H1 (cell line): ENCODE results near the gene RCE1. TPM values are rescaled to one million over a fixed set of nuclear protein-coding genes. Genes with fewer than 3 reads are reported as not detected.

ENCODE experiments used
- CTCF ChIA-PET: fragments of 300-600 bp; sonication (Branson Sonifier 250); formaldehyde crosslinking; loops from one replicate; lab custom pipeline; 2021; ENCODE audit not compliant: partially characterized antibody; lab: Charles Lee
- POLR2A ChIA-PET: fragments of 300-600 bp; sonication (Branson Sonifier 250); formaldehyde crosslinking; loops from one replicate; lab custom pipeline; 2021; ENCODE audit warnings: inconsistent platforms; ENCODE audit not compliant: partially characterized antibody; lab: Charles Lee
- DNase-seq, 2 experiments: peaks; one replicate each; pipeline versions ENCODE4 v3.0.0 to v3.0.0-alpha.2; 2010 to 2022; ENCODE audit warnings: low spot score in 2 of 2, low read depth in 1 of 2, mixed read lengths in 1 of 2
- FAIRE-seq: peaks from 2 replicates; lab custom pipeline; 2011; peaks lifted over from hg19 to GRCh38; lab: Jason Lieb, UNC
- H2AFZ ChIP-seq: 2 replicates; pipeline ENCODE4 v1.8.1; 2012; ENCODE audit warnings: low read length, inconsistent platforms
- H2AK5ac ChIP-seq: 2 replicates; pipeline ENCODE4 v1.6.1; 2013; ENCODE audit warnings: low read depth, low read length
- H2BK120ac ChIP-seq: replicated peaks from 2 replicates; pipeline ENCODE3; 2013; ENCODE audit warnings: low read depth, low read length, inconsistent platforms
- H2BK12ac ChIP-seq: 2 replicates; pipeline ENCODE4 v1.6.1; 2013; ENCODE audit warnings: low read depth, low read length
- H2BK15ac ChIP-seq: 2 replicates; pipeline ENCODE4 v1.6.1; 2013; ENCODE audit warnings: low read length
- H2BK20ac ChIP-seq: 2 replicates; pipeline ENCODE4 v1.6.1; 2013; ENCODE audit warnings: low read length
- H2BK5ac ChIP-seq: 2 replicates; pipeline ENCODE4 v1.6.1; 2013; ENCODE audit warnings: low read depth, low read length
- H3K14ac ChIP-seq: 2 replicates; pipeline ENCODE4 v1.6.1; 2013; ENCODE audit warnings: inconsistent platforms; ENCODE audit not compliant: insufficient read length
- H3K18ac ChIP-seq: 2 replicates; pipeline ENCODE4 v1.6.1; 2013; ENCODE audit warnings: low read length; ENCODE audit errors: extremely low read depth
- H3K23ac ChIP-seq: 2 replicates; pipeline ENCODE4 v1.6.1; 2013; ENCODE audit warnings: inconsistent platforms; ENCODE audit not compliant: insufficient read length
- H3K23me2 ChIP-seq: 2 replicates; pipeline ENCODE4 v1.6.1; 2013; ENCODE audit warnings: low read depth, low read length
- H3K27ac ChIP-seq: 2 replicates; pipeline ENCODE4 v1.6.1; 2011; ENCODE audit warnings: low read depth, low read length, inconsistent platforms
- H3K27me3 ChIP-seq, 4 experiments: replicated peaks in 1 of 4; 1 replicate in 1 of 4; 2 replicates in 3 of 4; pipeline versions ENCODE4 v1.6.1 to v1.8.1; 2011 to 2013; ENCODE audit warnings: low read length in 3 of 4, mild to moderate bottlenecking in 3 of 4, inconsistent platforms in 2 of 4, mixed read lengths in 2 of 4, moderate library complexity in 1 of 4; ENCODE audit not compliant: control insufficient read depth in 3 of 4, insufficient read depth in 3 of 4; ENCODE audit errors: extremely low read depth in 1 of 4
- H3K36me3 ChIP-seq, 4 experiments: 2 replicates each; pipeline versions ENCODE4 v1.6.1 to v1.8.1; 2011 to 2013; ENCODE audit warnings: mild to moderate bottlenecking in 4 of 4, low read length in 3 of 4, moderate library complexity in 2 of 4, control low read depth in 1 of 4, inconsistent platforms in 1 of 4; ENCODE audit not compliant: insufficient read depth in 4 of 4, control insufficient read depth in 2 of 4
- H3K4ac ChIP-seq: replicated peaks from 2 replicates; pipeline ENCODE3; 2013; ENCODE audit warnings: low read length, low read depth, mixed read lengths, inconsistent platforms; ENCODE audit not compliant: insufficient read length
- H3K4me1 ChIP-seq, 4 experiments: replicated peaks in 1 of 4; 1 replicate in 1 of 4; 2 replicates in 3 of 4; pipeline versions ENCODE4 v1.6.1 to v1.8.1; 2011 to 2013; ENCODE audit warnings: low read length in 3 of 4, inconsistent platforms in 2 of 4, mixed read lengths in 1 of 4; ENCODE audit not compliant: insufficient read depth in 4 of 4, control insufficient read depth in 3 of 4
- H3K4me2 ChIP-seq, 2 experiments: 2 replicates each; pipeline versions ENCODE4 v1.6.1 to v1.8.1; 2011 to 2013; ENCODE audit warnings: low read depth in 2 of 2, low read length in 2 of 2, control low read depth in 1 of 2, inconsistent platforms in 1 of 2, mild to moderate bottlenecking in 1 of 2; ENCODE audit not compliant: insufficient read depth in 1 of 2
- H3K4me3 ChIP-seq, 4 experiments: fragments of 200-600, 300-600 bp in 1 of 4; sonication (generic), shearing (Covaris generic), sonication (Bioruptor Twin) in 1 of 4; 2 replicates each; pipeline versions ENCODE4 v1.5.1 to v1.8.1; 2011 to 2016; ENCODE audit warnings: low read length in 4 of 4, low read depth in 3 of 4, control low read depth in 2 of 4, inconsistent platforms in 2 of 4, mild to moderate bottlenecking in 2 of 4, mixed read lengths in 1 of 4, moderate library complexity in 1 of 4; ENCODE audit not compliant: insufficient read depth in 2 of 4; ENCODE audit errors: extremely low read depth in 1 of 4
- H3K56ac ChIP-seq: replicated peaks from 2 replicates; pipeline ENCODE3; 2013; ENCODE audit warnings: low read depth, mild to moderate bottlenecking, mixed read lengths, low read length, inconsistent platforms; ENCODE audit not compliant: insufficient read length
- H3K79me1 ChIP-seq: 2 replicates; pipeline ENCODE4 v1.6.1; 2013; ENCODE audit warnings: low read depth, low read length, control low read depth
- H3K79me2 ChIP-seq, 2 experiments: 2 replicates each; pipeline versions ENCODE4 v1.6.1 to v1.8.1; 2012 to 2013; ENCODE audit warnings: low read length in 2 of 2, mild to moderate bottlenecking in 2 of 2, inconsistent platforms in 1 of 2; ENCODE audit not compliant: insufficient read depth in 2 of 2, control insufficient read depth in 1 of 2
- H3K9ac ChIP-seq, 4 experiments: replicated peaks in 1 of 4; 1 replicate in 1 of 4; 2 replicates in 3 of 4; pipeline versions ENCODE4 v1.6.1 to v1.8.1; 2011 to 2013; ENCODE audit warnings: low read depth in 3 of 4, low read length in 3 of 4, control low read depth in 2 of 4, mild to moderate bottlenecking in 2 of 4, moderate library complexity in 2 of 4, inconsistent platforms in 1 of 4; ENCODE audit errors: extremely low read depth in 1 of 4
- H3K9me3 ChIP-seq, 2 experiments: 2 replicates each; pipeline versions ENCODE4 v1.6.1 to v1.8.1; 2012 to 2013; ENCODE audit warnings: mild to moderate bottlenecking in 2 of 2, moderate library complexity in 2 of 2, control low read depth in 1 of 2, inconsistent platforms in 1 of 2, low read depth in 1 of 2, low read length in 1 of 2, mixed read lengths in 1 of 2; ENCODE audit not compliant: insufficient read depth in 2 of 2
- H4K20me1 ChIP-seq, 2 experiments: replicated peaks in 1 of 2; 2 replicates each; pipeline versions ENCODE3 to v1.8.1; 2011 to 2013; ENCODE audit warnings: inconsistent platforms in 2 of 2, low read length in 2 of 2, mild to moderate bottlenecking in 1 of 2; ENCODE audit not compliant: insufficient read depth in 2 of 2, control insufficient read depth in 1 of 2
- H4K5ac ChIP-seq: 2 replicates; pipeline ENCODE4 v1.6.1; 2013; ENCODE audit warnings: low read length, low read depth, mixed read lengths, inconsistent platforms; ENCODE audit not compliant: insufficient read length
- H4K8ac ChIP-seq: 2 replicates; pipeline ENCODE4 v1.8.0; 2013; ENCODE audit warnings: mild to moderate bottlenecking, moderate library complexity, low read length, inconsistent platforms; ENCODE audit not compliant: insufficient read depth; ENCODE audit errors: extremely low read depth
- H4K91ac ChIP-seq: replicated peaks from 2 replicates; pipeline ENCODE3; 2013; ENCODE audit warnings: low read length, mixed read lengths, inconsistent platforms; ENCODE audit not compliant: insufficient read length
- CREB1 ChIP-seq: IDR thresholded peaks from 2 replicates; pipeline ENCODE4 v1.6.1; 2012; ENCODE audit warnings: inconsistent platforms
- CTBP2 ChIP-seq: IDR thresholded peaks from 2 replicates; pipeline ENCODE4 v1.7.0; 2011; ENCODE audit warnings: borderline replicate concordance, mild to moderate bottlenecking, moderate library complexity, mixed read lengths, low read length; ENCODE audit not compliant: insufficient read depth, insufficient read length
- HDAC2 ChIP-seq, 2 experiments: fragments of 300-600 bp in 1 of 2; sonication (generic) in 1 of 2; IDR thresholded peaks; 2 replicates each; pipeline ENCODE4 v1.6.1; 2011 to 2012; ENCODE audit warnings: low read depth in 2 of 2, low read length in 2 of 2, mild to moderate bottlenecking in 2 of 2, moderate library complexity in 2 of 2, borderline replicate concordance in 1 of 2, inconsistent platforms in 1 of 2
- RNF2 ChIP-seq: fragments of 200-900, 300-1000 bp; sonication (generic); IDR thresholded peaks from 2 replicates; pipeline ENCODE4 v1.7.1; 2016; ENCODE audit warnings: borderline replicate concordance, low read depth, mild to moderate bottlenecking, antibody characterized with exemption, low read length; ENCODE audit not compliant: poor library complexity, severe bottlenecking; ENCODE audit errors: missing control alignments
- SP2 ChIP-seq: IDR thresholded peaks from 2 replicates; pipeline ENCODE4 v1.6.1; 2012; ENCODE audit warnings: mild to moderate bottlenecking, low read length, inconsistent platforms
- TEAD4 ChIP-seq: IDR thresholded peaks from 2 replicates; pipeline ENCODE4 v1.6.1; 2012; ENCODE audit warnings: low read depth, low read length, inconsistent platforms, mixed read lengths
- USF2 ChIP-seq: IDR thresholded peaks from 2 replicates; pipeline ENCODE4 v1.6.1; 2011; ENCODE audit warnings: low read length, improper control_type of control experiment
- WGBS, 2 experiments: shearing (Covaris generic) in 1 of 2; methylation state at CpG; one replicate each; pipeline versions ENCODE4 v1.1.6 to v1.1.7; 2013 to 2015; ENCODE audit warnings: low lambda C conversion rate in 2 of 2, mixed read lengths in 2 of 2, inconsistent platforms in 1 of 2, low coverage in 1 of 2, missing lambda C conversion rate in 1 of 2; ENCODE audit not compliant: insufficient replicate concordance in 2 of 2, insufficient coverage in 1 of 2, insufficient read length in 1 of 2; ENCODE audit errors: extremely low coverage in 1 of 2, missing lambda C conversion rate in 1 of 2; 5-methylcytosine and 5-hydroxymethylcytosine counted together
- polyA plus RNA-seq, 7 experiments: library from polyadenylated mRNA; depleted of rRNA in 3 of 7; stranded (reverse) in 5 of 7; unstranded in 2 of 7; fragments of >200 nt in 5 of 7; fragments of 200-250 nt in 2 of 7; gene quantifications; 1 replicate in 5 of 7; 2 replicates in 1 of 7; 4 replicates in 1 of 7; pipeline versions ENCODE4 v1.2.1 to v1.2.3, GENCODE V29; 2011 to 2013; ENCODE audit warnings: missing spikeins in 2 of 7, mixed read lengths in 2 of 7
- total RNA-seq: library from RNA; stranded (reverse); fragmentation: NEBNext Ultra II Directional; extraction: Animal tissue kit (Norgen Biotek cat#: 25700); gene quantifications from 2 replicates; pipeline ENCODE4 v1.2.1, GENCODE V29; 2021

RCE1 gene
- total and polyA plus RNA-seq, 2 of the 8 experiments (the other 6 are each of a cell fraction or from before 2014, with no cell fraction given): 35.8 to 84.8 TPM

- CTCF ChIA-PET: interaction anchor here (0.6 to 11.9 kb wide), 28 partner anchors 12 to 205 kb away, joined by 3 to 199 read pairs (median 5); partner anchors contain the start of genes C11orf86, RBM4B and RCE1
- Histone ChIP-seq H3K27ac (no peak overlapping the region), H2BK120ac (no peak overlapping the region), H2BK15ac (no peak overlapping the region), H2AK5ac (no peak overlapping the region), H3K9me3 (no peaks in the 10 kb centered on the region), H3K4me1 (peaks cover 4 to 25% (median 16%) of the 10 kb centered on the region in 4 experiments), H3K36me3 (no peaks in the 10 kb centered on the region), H4K5ac (no peak overlapping the region), H2BK5ac (peak overlapping the region; percentile 31; the same call in 1 of the 2 replicates), H2BK20ac (no peak overlapping the region), H3K79me1 (peaks cover under 1% of the 10 kb centered on the region), H3K18ac (no peak overlapping the region), H3K4ac (no peak overlapping the region), H3K56ac (no peak overlapping the region), H3K23ac (no peak overlapping the region), H4K20me1 (peaks cover 0 to 2% of the 10 kb centered on the region in 2 experiments), H3K23me2 (no peaks in the 10 kb centered on the region), H2BK12ac (0 out of 2 replicates have a peak overlapping the region, but pooled peaks have one; percentile 31), H3K4me2 (no peak overlapping the region; a peak in 1 of 4 replicates), H3K9ac (no peak overlapping the region), H3K4me3 (no peak overlapping the region), H4K91ac (peak overlapping the region; percentile 18), H3K27me3 (no peaks in the 10 kb centered on the region), H3K79me2 (no peaks in the 10 kb centered on the region), H2AFZ (no peak overlapping the region), H4K8ac (no peak overlapping the region), H3K14ac (no peak overlapping the region)
- POLR2A ChIA-PET: interaction anchor here (1.0 to 1.8 kb wide), 4 partner anchors 9 to 67 kb away, joined by 3 to 5 read pairs (median 3); no protein-coding TSS in a partner anchor
- FAIRE-seq: peak; percentile 87
- DNase-seq: peak in 1 of 2 experiments; percentile 97
- 74% methylated on average over 29 of the region's 29 CpGs; no CpG with 5 or more reads in 1 of the 2 experiments for WGBS, 2 experiments
- TF ChIP-seq TEAD4 (peak; percentile 70; the same call in 1 of the 2 replicates), USF2 (no peak), RNF2 (no peak), CREB1 (no peak; the same call in 1 of the 2 replicates), SP2 (no peak), CTBP2 (no peak), HDAC2 (IDR thresholded peaks at IDR 0.05; ENCODE audit: borderline replicate concordance in 1 of 2, low read depth in 2 of 2, low read length in 2 of 2) (no peak)
Observed at GRCh38 chr11:66883016-66883965, 40.0 kb downstream of the RCE1 start.
